H7 (cell line): ENCODE data around the gene RBM19. TPM values are rescaled to one million over a fixed set of nuclear protein-coding genes. Genes with fewer than 3 reads are reported as not detected.

Experiments
- DNase-seq: peaks from one replicate; pipeline ENCODE4 v3.0.0; 2012
- H3K27me3 ChIP-seq: 2 replicates; pipeline ENCODE4 v1.6.0; 2011; ENCODE audit warnings: mild to moderate bottlenecking, low read length; ENCODE audit not compliant: control insufficient read depth, insufficient read depth
- H3K36me3 ChIP-seq: replicated peaks from 2 replicates; pipeline ENCODE4 v1.5.1; 2011; ENCODE audit warnings: low read length; ENCODE audit not compliant: control insufficient read depth, insufficient read depth
- H3K4me3 ChIP-seq: 2 replicates; pipeline ENCODE4 v1.5.1; 2011; ENCODE audit warnings: low read depth, mild to moderate bottlenecking, control low read depth, low read length, moderate library complexity; ENCODE audit not compliant: insufficient read depth
- total RNA-seq: library from RNA; depleted of rRNA; stranded (reverse); fragments of >200 nt; shearing (Covaris generic); gene quantifications from 2 replicates; pipeline ENCODE4 v1.2.3, GENCODE V29; 2014

Gene RBM19
- total RNA-seq, 1 experiment from 2014 or later: 36.1 TPM

- Histone ChIP-seq H3K27me3 (no peaks in the 10 kb centered on the region), H3K4me3 (no peak overlapping the region), H3K36me3 (no peaks in the 10 kb centered on the region)
- no peak for DNase-seq
Measured at GRCh38 chr12:113900716-113901115, 65.4 kb downstream of the RBM19 start.

- Histone ChIP-seq H3K36me3 (no peaks in the 10 kb centered on the region), H3K4me3 (no peak overlapping the region), H3K27me3 (no peaks in the 10 kb centered on the region)
- no peak for DNase-seq
Measured at GRCh38 chr12:113899561-113900471, 66.3 kb downstream of the RBM19 start.

- Histone ChIP-seq H3K27me3 (no peaks in the 10 kb centered on the region), H3K4me3 (no peak overlapping the region)
- no peak for DNase-seq
Measured at GRCh38 chr12:113899042-113899560, 67.0 kb downstream of the RBM19 start.

GRCh38 chr12:113898466-113898865, 67.7 kb downstream of the RBM19 start:
- H3K27me3 ChIP-seq: no peaks in the 10 kb centered on the region
- H3K36me3 ChIP-seq: no peaks in the 10 kb centered on the region
- H3K4me3 ChIP-seq: no peak overlapping the region
- no peak for DNase-seq

More at GRCh38 chr12:113899042-113899560, 67.0 kb downstream of the RBM19 start:
- no peaks in the 10 kb centered on the region for H3K36me3 ChIP-seq

- no peak for DNase-seq
Measured at GRCh38 chr12:113897406-113897805, 68.7 kb downstream of the RBM19 start.

GRCh38 chr12:113896841-113897240, 69.3 kb downstream of the RBM19 start:
- Histone ChIP-seq H3K36me3 (no peaks in the 10 kb centered on the region), H3K27me3 (no peaks in the 10 kb centered on the region), H3K4me3 (no peak overlapping the region)
- no peak for DNase-seq

More at GRCh38 chr12:113897406-113897805, 68.7 kb downstream of the RBM19 start:
- Histone ChIP-seq H3K36me3 (no peaks in the 10 kb centered on the region), H3K27me3 (no peaks in the 10 kb centered on the region), H3K4me3 (no peak overlapping the region)

- H3K4me3 ChIP-seq: no peak overlapping the region
- no peaks in the 10 kb centered on the region for H3K27me3 ChIP-seq
- DNase-seq: peak; percentile 85
Measured at GRCh38 chr12:113896194-113896593, 69.9 kb downstream of the RBM19 start.

GRCh38 chr12:113895176-113895575, 70.9 kb downstream of the RBM19 start:
- Histone ChIP-seq H3K27me3 (no peaks in the 10 kb centered on the region), H3K4me3 (no peak overlapping the region), H3K36me3 (no peaks in the 10 kb centered on the region)
- no peak for DNase-seq

More at GRCh38 chr12:113896194-113896593, 69.9 kb downstream of the RBM19 start:
- no peaks in the 10 kb centered on the region for H3K36me3 ChIP-seq

GRCh38 chr12:113894697-113895096, 71.4 kb downstream of the RBM19 start:
- no peaks in the 10 kb centered on the region for H3K36me3 ChIP-seq
- DNase-seq: no peak
- no peaks in the 10 kb centered on the region for H3K27me3 ChIP-seq
- no peak overlapping the region for H3K4me3 ChIP-seq

- DNase-seq: no peak
- Histone ChIP-seq H3K36me3 (no peaks in the 10 kb centered on the region), H3K27me3 (no peaks in the 10 kb centered on the region), H3K4me3 (no peak overlapping the region)
Measured at GRCh38 chr12:113893221-113893620, 72.9 kb downstream of the RBM19 start.

- DNase-seq: no peak
- no peak overlapping the region for H3K4me3 ChIP-seq
- H3K36me3 ChIP-seq: no peaks in the 10 kb centered on the region
- H3K27me3 ChIP-seq: no peaks in the 10 kb centered on the region
Measured at GRCh38 chr12:113892556-113892955, 73.6 kb downstream of the RBM19 start.

- no peaks in the 10 kb centered on the region for H3K36me3 ChIP-seq
- DNase-seq: no peak
Measured at GRCh38 chr12:113891739-113892520, 74.2 kb downstream of the RBM19 start.

GRCh38 chr12:113891167-113891692, 74.9 kb downstream of the RBM19 start:
- no peak for DNase-seq
- Histone ChIP-seq H3K4me3 (no peak overlapping the region), H3K27me3 (no peaks in the 10 kb centered on the region), H3K36me3 (no peaks in the 10 kb centered on the region)

More at GRCh38 chr12:113891739-113892520, 74.2 kb downstream of the RBM19 start:
- no peaks in the 10 kb centered on the region for H3K27me3 ChIP-seq
- no peak overlapping the region for H3K4me3 ChIP-seq

GRCh38 chr12:113889891-113890581, 76.1 kb downstream of the RBM19 start:
- Histone ChIP-seq H3K36me3 (no peaks in the 10 kb centered on the region), H3K27me3 (no peaks in the 10 kb centered on the region)

More at GRCh38 chr12:113889891-113890581, 76.1 kb downstream of the RBM19 start:
- no peak for DNase-seq
- no peak overlapping the region for H3K4me3 ChIP-seq
